Measurements from ENCODE around the gene NCEH1. TPM values are rescaled to one million over a fixed set of nuclear protein-coding genes. Genes with fewer than 3 reads are reported as not detected.

The NCEH1 gene
- total and polyA plus RNA-seq, 4 donors, result 1.1 to 32.3 (median 2.5) TPM

DNA sequence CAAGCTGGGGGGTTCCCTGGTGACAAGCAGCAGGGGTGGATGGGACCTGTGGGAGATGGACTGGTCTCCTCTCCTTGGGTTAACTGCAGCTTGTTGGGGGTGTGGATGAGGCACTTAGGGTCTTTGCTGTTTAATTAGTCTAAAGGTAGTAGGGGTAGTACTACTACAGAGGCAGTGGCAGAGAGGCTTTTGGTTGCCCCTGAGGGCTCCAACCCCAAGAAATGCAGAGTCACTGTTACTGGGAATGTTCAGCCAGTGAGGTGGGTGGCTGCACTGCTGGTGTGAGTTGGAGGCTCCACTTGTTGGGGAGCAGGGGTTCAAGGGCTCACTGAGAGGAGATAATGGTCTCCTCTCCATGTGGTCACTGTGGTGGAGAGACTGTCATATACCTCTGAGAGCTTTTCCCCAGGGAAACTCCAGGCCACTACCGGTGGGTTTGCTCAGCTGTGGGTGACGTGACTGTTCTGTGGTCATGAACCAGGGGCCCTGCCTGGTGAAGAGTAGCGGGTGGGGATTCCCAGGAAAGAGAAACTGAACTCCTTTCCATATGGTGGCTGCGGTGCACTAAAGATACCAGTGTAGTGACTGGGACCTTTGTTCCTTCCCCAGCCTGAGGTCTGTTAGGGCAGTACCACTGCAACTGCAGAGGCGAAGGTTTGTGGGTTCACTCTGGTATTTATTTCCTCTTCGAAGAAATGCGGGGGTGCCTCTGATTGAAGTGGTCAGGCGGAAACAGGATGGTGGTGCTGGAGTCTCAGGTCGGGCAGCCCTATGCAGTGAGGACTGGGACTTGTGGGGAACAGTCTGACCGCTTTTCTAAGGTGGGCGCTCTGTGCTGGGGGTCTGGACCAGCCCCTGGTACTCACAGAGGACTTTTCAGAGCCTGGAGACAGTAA lies 118.7 kb downstream of the NCEH1 start:
- WGBS, result 85% methylated on average over 11 of the region's 11 CpGs
- no peaks in the 10 kb centered on the region for H3K27me3 ChIP-seq (ENCODE audit: control insufficient read depth in 4 of 4, insufficient read depth in 4 of 4, low read length in 3 of 4)
- H3K4me1 ChIP-seq (ENCODE audit: control insufficient read depth in 4 of 4, insufficient read depth in 4 of 4, low read length in 3 of 4), result peaks cover 4 to 30% (median 12%) of the 10 kb centered on the region in 4 donors
- H3K27ac ChIP-seq (ENCODE audit: low read depth in 1 of 2, low read length in 2 of 2), result peak overlapping the region in 1 of 2 donors; percentile 3
- H3K4me3 ChIP-seq (ENCODE audit: low read depth in 1 of 3, low read length in 3 of 3), result no peak overlapping the region
- H3K9ac ChIP-seq (ENCODE audit: low read depth in 1 of 2, low read length in 2 of 2), result no peak overlapping the region
- TF ChIP-seq TAF1 (conservative IDR thresholded peaks at IDR 0.05) (no peak), YY1 (IDR thresholded peaks at IDR 0.05) (no peak), JUND (IDR thresholded peaks at IDR 0.05) (no peak), HNF4A (conservative IDR thresholded peaks at IDR 0.05) (no peak), SP1 (IDR thresholded peaks at IDR 0.05) (no peak), GABPA (IDR thresholded peaks at IDR 0.05 in 1 of 2, conservative IDR thresholded peaks at IDR 0.05 in 1 of 2) (no peak), HNF4G (IDR thresholded peaks at IDR 0.05) (no peak), RXRA (IDR thresholded peaks at IDR 0.05) (no peak), EGR1 (IDR thresholded peaks at IDR 0.05; ENCODE audit: low read depth in 2 of 2) (no peak), NR2F2 (IDR thresholded peaks at IDR 0.05) (no peak), RAD21 (IDR thresholded peaks at IDR 0.05) (no peak), FOXA1 (IDR thresholded peaks at IDR 0.05) (no peak), FOXA2 (IDR thresholded peaks at IDR 0.05) (no peak)
- TF ChIP-seq, protein P1, sequence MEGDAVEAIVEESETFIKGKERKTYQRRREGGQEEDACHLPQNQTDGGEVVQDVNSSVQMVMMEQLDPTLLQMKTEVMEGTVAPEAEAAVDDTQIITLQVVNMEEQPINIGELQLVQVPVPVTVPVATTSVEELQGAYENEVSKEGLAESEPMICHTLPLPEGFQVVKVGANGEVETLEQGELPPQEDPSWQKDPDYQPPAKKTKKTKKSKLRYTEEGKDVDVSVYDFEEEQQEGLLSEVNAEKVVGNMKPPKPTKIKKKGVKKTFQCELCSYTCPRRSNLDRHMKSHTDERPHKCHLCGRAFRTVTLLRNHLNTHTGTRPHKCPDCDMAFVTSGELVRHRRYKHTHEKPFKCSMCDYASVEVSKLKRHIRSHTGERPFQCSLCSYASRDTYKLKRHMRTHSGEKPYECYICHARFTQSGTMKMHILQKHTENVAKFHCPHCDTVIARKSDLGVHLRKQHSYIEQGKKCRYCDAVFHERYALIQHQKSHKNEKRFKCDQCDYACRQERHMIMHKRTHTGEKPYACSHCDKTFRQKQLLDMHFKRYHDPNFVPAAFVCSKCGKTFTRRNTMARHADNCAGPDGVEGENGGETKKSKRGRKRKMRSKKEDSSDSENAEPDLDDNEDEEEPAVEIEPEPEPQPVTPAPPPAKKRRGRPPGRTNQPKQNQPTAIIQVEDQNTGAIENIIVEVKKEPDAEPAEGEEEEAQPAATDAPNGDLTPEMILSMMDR (IDR thresholded peaks at IDR 0.05; ENCODE audit: low read depth, low read length, missing input control), result no peak
- TF ChIP-seq, protein P2, sequence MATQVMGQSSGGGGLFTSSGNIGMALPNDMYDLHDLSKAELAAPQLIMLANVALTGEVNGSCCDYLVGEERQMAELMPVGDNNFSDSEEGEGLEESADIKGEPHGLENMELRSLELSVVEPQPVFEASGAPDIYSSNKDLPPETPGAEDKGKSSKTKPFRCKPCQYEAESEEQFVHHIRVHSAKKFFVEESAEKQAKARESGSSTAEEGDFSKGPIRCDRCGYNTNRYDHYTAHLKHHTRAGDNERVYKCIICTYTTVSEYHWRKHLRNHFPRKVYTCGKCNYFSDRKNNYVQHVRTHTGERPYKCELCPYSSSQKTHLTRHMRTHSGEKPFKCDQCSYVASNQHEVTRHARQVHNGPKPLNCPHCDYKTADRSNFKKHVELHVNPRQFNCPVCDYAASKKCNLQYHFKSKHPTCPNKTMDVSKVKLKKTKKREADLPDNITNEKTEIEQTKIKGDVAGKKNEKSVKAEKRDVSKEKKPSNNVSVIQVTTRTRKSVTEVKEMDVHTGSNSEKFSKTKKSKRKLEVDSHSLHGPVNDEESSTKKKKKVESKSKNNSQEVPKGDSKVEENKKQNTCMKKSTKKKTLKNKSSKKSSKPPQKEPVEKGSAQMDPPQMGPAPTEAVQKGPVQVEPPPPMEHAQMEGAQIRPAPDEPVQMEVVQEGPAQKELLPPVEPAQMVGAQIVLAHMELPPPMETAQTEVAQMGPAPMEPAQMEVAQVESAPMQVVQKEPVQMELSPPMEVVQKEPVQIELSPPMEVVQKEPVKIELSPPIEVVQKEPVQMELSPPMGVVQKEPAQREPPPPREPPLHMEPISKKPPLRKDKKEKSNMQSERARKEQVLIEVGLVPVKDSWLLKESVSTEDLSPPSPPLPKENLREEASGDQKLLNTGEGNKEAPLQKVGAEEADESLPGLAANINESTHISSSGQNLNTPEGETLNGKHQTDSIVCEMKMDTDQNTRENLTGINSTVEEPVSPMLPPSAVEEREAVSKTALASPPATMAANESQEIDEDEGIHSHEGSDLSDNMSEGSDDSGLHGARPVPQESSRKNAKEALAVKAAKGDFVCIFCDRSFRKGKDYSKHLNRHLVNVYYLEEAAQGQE (IDR thresholded peaks at IDR 0.05), result no peak
- TF ChIP-seq, protein P3, sequence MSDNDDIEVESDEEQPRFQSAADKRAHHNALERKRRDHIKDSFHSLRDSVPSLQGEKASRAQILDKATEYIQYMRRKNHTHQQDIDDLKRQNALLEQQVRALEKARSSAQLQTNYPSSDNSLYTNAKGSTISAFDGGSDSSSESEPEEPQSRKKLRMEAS (IDR thresholded peaks at IDR 0.05), result no peak
- TF ChIP-seq, protein P4, sequence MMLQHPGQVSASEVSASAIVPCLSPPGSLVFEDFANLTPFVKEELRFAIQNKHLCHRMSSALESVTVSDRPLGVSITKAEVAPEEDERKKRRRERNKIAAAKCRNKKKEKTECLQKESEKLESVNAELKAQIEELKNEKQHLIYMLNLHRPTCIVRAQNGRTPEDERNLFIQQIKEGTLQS (IDR thresholded peaks at IDR 0.05), result no peak
- TF ChIP-seq, protein P5, sequence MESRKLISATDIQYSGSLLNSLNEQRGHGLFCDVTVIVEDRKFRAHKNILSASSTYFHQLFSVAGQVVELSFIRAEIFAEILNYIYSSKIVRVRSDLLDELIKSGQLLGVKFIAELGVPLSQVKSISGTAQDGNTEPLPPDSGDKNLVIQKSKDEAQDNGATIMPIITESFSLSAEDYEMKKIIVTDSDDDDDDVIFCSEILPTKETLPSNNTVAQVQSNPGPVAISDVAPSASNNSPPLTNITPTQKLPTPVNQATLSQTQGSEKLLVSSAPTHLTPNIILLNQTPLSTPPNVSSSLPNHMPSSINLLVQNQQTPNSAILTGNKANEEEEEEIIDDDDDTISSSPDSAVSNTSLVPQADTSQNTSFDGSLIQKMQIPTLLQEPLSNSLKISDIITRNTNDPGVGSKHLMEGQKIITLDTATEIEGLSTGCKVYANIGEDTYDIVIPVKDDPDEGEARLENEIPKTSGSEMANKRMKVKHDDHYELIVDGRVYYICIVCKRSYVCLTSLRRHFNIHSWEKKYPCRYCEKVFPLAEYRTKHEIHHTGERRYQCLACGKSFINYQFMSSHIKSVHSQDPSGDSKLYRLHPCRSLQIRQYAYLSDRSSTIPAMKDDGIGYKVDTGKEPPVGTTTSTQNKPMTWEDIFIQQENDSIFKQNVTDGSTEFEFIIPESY (IDR thresholded peaks at IDR 0.05), result no peak
- no peak for DNase-seq (ENCODE audit: low spot score)
- H3K36me3 ChIP-seq (ENCODE audit: control insufficient read depth in 4 of 4, insufficient read depth in 3 of 4, low read depth in 1 of 4, low read length in 3 of 4), result peaks cover 0 to 2% (median 0%) of the 10 kb centered on the region in 4 donors
- no peaks in the 10 kb centered on the region for H3K9me3 ChIP-seq (ENCODE audit: control insufficient read depth in 4 of 4, low read length in 3 of 4)

Measured in liver (tissue), 9 donors.